Measurements from ENCODE around the gene MTOR. TPM values are rescaled to one million over a fixed set of nuclear protein-coding genes. Genes with fewer than 3 reads are reported as not detected.

Gene MTOR
- total RNA-seq, 2 experiments from 2014 or later = 43.0 to 45.2 TPM

GRCh38 chr1:11144570-11145256 lies 117.6 kb downstream of the MTOR start:
- Mint-ChIP-seq H3K36me3 (peaks cover 26% of the 10 kb centered on the region), H3K4me1 (peaks cover 22% of the 10 kb centered on the region), H3K4me3 (no peak overlapping the region), H3K27me3 (no peaks in the 10 kb centered on the region), H3K27ac (peak overlapping the region; percentile 92), H3K9me3 (no peaks in the 10 kb centered on the region)
- no peak for DNase-seq

DNA sequence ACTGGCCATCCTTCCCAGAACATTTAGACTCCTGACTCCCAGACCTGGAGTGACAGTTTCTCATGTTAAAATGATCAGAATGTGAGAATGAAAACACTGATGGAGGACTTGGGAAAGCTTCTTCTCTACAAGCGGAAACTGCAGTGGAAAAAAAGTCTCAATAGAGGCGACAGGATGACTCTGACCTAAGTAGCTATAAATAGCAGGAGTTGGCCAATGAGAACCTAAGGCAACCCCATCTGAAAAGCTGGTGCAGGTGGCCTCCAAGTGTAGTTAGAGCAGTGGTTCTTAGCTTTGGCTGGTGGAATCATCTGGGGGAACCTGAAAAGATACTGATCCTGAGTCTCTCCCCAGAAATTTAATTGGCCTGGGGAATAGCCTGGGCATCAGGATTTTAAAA lies 118.4 kb downstream of the MTOR start:
- no peak for DNase-seq
- Mint-ChIP-seq H3K4me3 (peak overlapping the region; percentile 42), H3K36me3 (peaks cover 22% of the 10 kb centered on the region), H3K9me3 (no peaks in the 10 kb centered on the region), H3K27me3 (no peaks in the 10 kb centered on the region), H3K27ac (peak overlapping the region; percentile 92), H3K4me1 (peaks cover 22% of the 10 kb centered on the region)

- no peaks in the 10 kb centered on the region for H3K27me3 Mint-ChIP-seq
- peaks cover 22% of the 10 kb centered on the region for H3K4me1 Mint-ChIP-seq
- H3K9me3 Mint-ChIP-seq = no peaks in the 10 kb centered on the region
- no peak for DNase-seq
- H3K36me3 Mint-ChIP-seq = peaks cover 22% of the 10 kb centered on the region
- peak overlapping the region; percentile 12 for H3K4me3 Mint-ChIP-seq
- H3K27ac Mint-ChIP-seq = peak overlapping the region; percentile 92
Measured at GRCh38 chr1:11143401-11143800, 119.0 kb downstream of the MTOR start.

- H3K4me3 Mint-ChIP-seq = no peak overlapping the region
- H3K36me3 Mint-ChIP-seq = peaks cover 22% of the 10 kb centered on the region
- no peaks in the 10 kb centered on the region for H3K27me3 Mint-ChIP-seq
- peak overlapping the region; percentile 92 for H3K27ac Mint-ChIP-seq
- no peaks in the 10 kb centered on the region for H3K9me3 Mint-ChIP-seq
- DNase-seq = no peak
- H3K4me1 Mint-ChIP-seq = peaks cover 22% of the 10 kb centered on the region
Measured at GRCh38 chr1:11142618-11143391, 119.5 kb downstream of the MTOR start.

- no peak for DNase-seq
- H3K27me3 Mint-ChIP-seq = no peaks in the 10 kb centered on the region
- H3K27ac Mint-ChIP-seq = no peak overlapping the region
- no peaks in the 10 kb centered on the region for H3K9me3 Mint-ChIP-seq
- H3K4me3 Mint-ChIP-seq = no peak overlapping the region
- peaks cover 16% of the 10 kb centered on the region for H3K36me3 Mint-ChIP-seq
- peaks cover 14% of the 10 kb centered on the region for H3K4me1 Mint-ChIP-seq
Measured at GRCh38 chr1:11138952-11139351, 123.4 kb downstream of the MTOR start.

- Mint-ChIP-seq H3K9me3 (no peaks in the 10 kb centered on the region), H3K27me3 (no peaks in the 10 kb centered on the region), H3K27ac (no peak overlapping the region), H3K4me3 (no peak overlapping the region), H3K4me1 (peaks cover 5% of the 10 kb centered on the region), H3K36me3 (peaks cover 15% of the 10 kb centered on the region)
- no peak for DNase-seq
Measured at GRCh38 chr1:11138029-11138428, 124.3 kb downstream of the MTOR start.

- H3K4me3 Mint-ChIP-seq = no peak overlapping the region
- H3K27ac Mint-ChIP-seq = no peak overlapping the region
- DNase-seq = no peak
- peaks cover 8% of the 10 kb centered on the region for H3K36me3 Mint-ChIP-seq
- H3K4me1 Mint-ChIP-seq = no peaks in the 10 kb centered on the region
- no peaks in the 10 kb centered on the region for H3K27me3 Mint-ChIP-seq
- no peaks in the 10 kb centered on the region for H3K9me3 Mint-ChIP-seq
Measured at GRCh38 chr1:11134898-11135266, 127.5 kb downstream of the MTOR start.

GRCh38 chr1:11134251-11134897 lies 128.0 kb downstream of the MTOR start:
- Mint-ChIP-seq H3K4me1 (no peaks in the 10 kb centered on the region), H3K27ac (no peak overlapping the region), H3K27me3 (no peaks in the 10 kb centered on the region), H3K9me3 (no peaks in the 10 kb centered on the region), H3K36me3 (peaks cover 10% of the 10 kb centered on the region), H3K4me3 (no peak overlapping the region)
- DNase-seq = no peak

- no peak for DNase-seq
- no peak overlapping the region for H3K4me3 Mint-ChIP-seq
- H3K36me3 Mint-ChIP-seq = peaks cover 13% of the 10 kb centered on the region
- no peaks in the 10 kb centered on the region for H3K4me1 Mint-ChIP-seq
- no peaks in the 10 kb centered on the region for H3K27me3 Mint-ChIP-seq
- no peak overlapping the region for H3K27ac Mint-ChIP-seq
- no peaks in the 10 kb centered on the region for H3K9me3 Mint-ChIP-seq
Measured at GRCh38 chr1:11132563-11133293, 129.6 kb downstream of the MTOR start.

- Mint-ChIP-seq H3K9me3 (no peaks in the 10 kb centered on the region), H3K4me3 (no peak overlapping the region), H3K36me3 (peaks cover 16% of the 10 kb centered on the region), H3K27ac (no peak overlapping the region), H3K27me3 (no peaks in the 10 kb centered on the region), H3K4me1 (no peaks in the 10 kb centered on the region)
- DNase-seq = no peak
Measured at GRCh38 chr1:11131816-11132215, 130.5 kb downstream of the MTOR start.

- no peaks in the 10 kb centered on the region for H3K27me3 Mint-ChIP-seq
- H3K27ac Mint-ChIP-seq = no peak overlapping the region
- peaks cover 16% of the 10 kb centered on the region for H3K36me3 Mint-ChIP-seq
- H3K4me3 Mint-ChIP-seq = no peak overlapping the region
- DNase-seq = no peak
- H3K4me1 Mint-ChIP-seq = no peaks in the 10 kb centered on the region
- H3K9me3 Mint-ChIP-seq = no peaks in the 10 kb centered on the region
Measured at GRCh38 chr1:11130406-11130805, 131.9 kb downstream of the MTOR start.

GRCh38 chr1:11129649-11130390 lies 132.5 kb downstream of the MTOR start:
- no peak for DNase-seq
- H3K27me3 Mint-ChIP-seq = no peaks in the 10 kb centered on the region
- no peak overlapping the region for H3K4me3 Mint-ChIP-seq
- no peaks in the 10 kb centered on the region for H3K4me1 Mint-ChIP-seq
- no peak overlapping the region for H3K27ac Mint-ChIP-seq
- H3K36me3 Mint-ChIP-seq = peaks cover 19% of the 10 kb centered on the region
- H3K9me3 Mint-ChIP-seq = no peaks in the 10 kb centered on the region

GRCh38 chr1:11126569-11126968 lies 135.8 kb downstream of the MTOR start:
- no peaks in the 10 kb centered on the region for H3K4me1 Mint-ChIP-seq
- no peak for DNase-seq
- peaks cover 13% of the 10 kb centered on the region for H3K36me3 Mint-ChIP-seq
- no peak overlapping the region for H3K4me3 Mint-ChIP-seq
- H3K27me3 Mint-ChIP-seq = no peaks in the 10 kb centered on the region
- H3K9me3 Mint-ChIP-seq = no peaks in the 10 kb centered on the region
- peak overlapping the region; percentile 2 for H3K27ac Mint-ChIP-seq

DNA sequence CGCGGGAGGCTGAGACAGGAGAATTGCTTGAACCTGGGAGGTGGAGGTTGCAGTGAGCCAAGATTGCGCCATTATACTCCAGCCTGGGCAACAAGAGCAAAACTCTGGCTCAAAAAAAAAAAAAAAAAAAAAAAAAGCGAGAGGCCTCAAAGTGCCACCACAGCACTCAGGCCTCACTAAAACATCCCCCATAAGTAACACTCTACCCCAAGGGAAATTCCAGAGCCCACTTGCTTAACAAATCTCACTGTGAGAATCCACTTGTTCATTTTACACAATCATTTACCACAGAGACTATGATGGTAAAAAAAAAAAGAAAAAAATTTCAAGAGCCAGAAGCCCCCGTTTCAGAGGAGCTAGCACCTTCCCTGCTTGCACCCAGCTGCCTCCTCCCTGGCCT lies 136.4 kb downstream of the MTOR start:
- Mint-ChIP-seq H3K27me3 (no peaks in the 10 kb centered on the region), H3K36me3 (peaks cover 11% of the 10 kb centered on the region), H3K27ac (peak overlapping the region; percentile 2), H3K9me3 (no peaks in the 10 kb centered on the region), H3K4me3 (no peak overlapping the region), H3K4me1 (no peaks in the 10 kb centered on the region)
- no peak for DNase-seq
